ENCODE data around the gene MED27.

MED27 gene

GRCh38 chr9:131845305-131846298 lies 234.1 kb downstream of the MED27 start:
- DNase-seq, result no peak

- DNase-seq, result no peak
Observed at GRCh38 chr9:131844745-131845118, 234.9 kb downstream of the MED27 start.

GRCh38 chr9:131843989-131844744 lies 235.5 kb downstream of the MED27 start:
- no peak for DNase-seq

GRCh38 chr9:131841765-131842318 lies 237.8 kb downstream of the MED27 start:
- DNase-seq, result no peak

GRCh38 chr9:131840751-131841702 lies 238.6 kb downstream of the MED27 start:
- DNase-seq, result no peak

GRCh38 chr9:131840220-131840619 lies 239.4 kb downstream of the MED27 start:
- no peak for DNase-seq

- no peak for DNase-seq
Observed at GRCh38 chr9:131839281-131840084, 240.2 kb downstream of the MED27 start.

GRCh38 chr9:131838530-131839280 lies 241.0 kb downstream of the MED27 start:
- no peak for DNase-seq

- no peak for DNase-seq
Observed at GRCh38 chr9:131837836-131838235, 241.8 kb downstream of the MED27 start.

- DNase-seq, result no peak
Observed at GRCh38 chr9:131837316-131837715, 242.4 kb downstream of the MED27 start.

- no peak for DNase-seq
Observed at GRCh38 chr9:131836607-131837315, 242.9 kb downstream of the MED27 start.

GRCh38 chr9:131836021-131836420 lies 243.6 kb downstream of the MED27 start:
- DNase-seq, result no peak

GRCh38 chr9:131835151-131835910 lies 244.3 kb downstream of the MED27 start:
- no peak for DNase-seq

GRCh38 chr9:131834721-131835120 lies 244.9 kb downstream of the MED27 start:
- no peak for DNase-seq

- DNase-seq, result no peak
Observed at GRCh38 chr9:131833906-131834305, 245.8 kb downstream of the MED27 start.

- no peak for DNase-seq
Observed at GRCh38 chr9:131833083-131833482, 246.6 kb downstream of the MED27 start.

- no peak for DNase-seq
Observed at GRCh38 chr9:131831380-131832165, 248.1 kb downstream of the MED27 start.

- DNase-seq, result no peak
Observed at GRCh38 chr9:131827821-131828369, 251.8 kb downstream of the MED27 start.
